Thyroid gland (tissue), 4 donors: ENCODE data around the gene RHOT1.

Experiments
- POLR2A ChIP-seq, 2 donors: fragments of 450-650 bp; IDR thresholded peaks; one replicate each; pipeline ENCODE4 v1.6.1; 2017; ENCODE audit warnings: antibody characterized with exemption in 2 of 2, mild to moderate bottlenecking in 2 of 2, moderate library complexity in 1 of 2
- TF ChIP-seq, protein P1 (sequence below), 6 experiments: fragments of 200-600 bp in 3 of 6; fragments of 450-650 bp in 3 of 6; sonication (generic) in 3 of 6; IDR thresholded peaks; one replicate each; pipeline ENCODE4 v1.5.1; 2016 to 2019; ENCODE audit warnings: antibody characterized with exemption in 6 of 6, mild to moderate bottlenecking in 2 of 6, inconsistent platforms in 1 of 6, moderate library complexity in 1 of 6

- TF ChIP-seq, protein P1, sequence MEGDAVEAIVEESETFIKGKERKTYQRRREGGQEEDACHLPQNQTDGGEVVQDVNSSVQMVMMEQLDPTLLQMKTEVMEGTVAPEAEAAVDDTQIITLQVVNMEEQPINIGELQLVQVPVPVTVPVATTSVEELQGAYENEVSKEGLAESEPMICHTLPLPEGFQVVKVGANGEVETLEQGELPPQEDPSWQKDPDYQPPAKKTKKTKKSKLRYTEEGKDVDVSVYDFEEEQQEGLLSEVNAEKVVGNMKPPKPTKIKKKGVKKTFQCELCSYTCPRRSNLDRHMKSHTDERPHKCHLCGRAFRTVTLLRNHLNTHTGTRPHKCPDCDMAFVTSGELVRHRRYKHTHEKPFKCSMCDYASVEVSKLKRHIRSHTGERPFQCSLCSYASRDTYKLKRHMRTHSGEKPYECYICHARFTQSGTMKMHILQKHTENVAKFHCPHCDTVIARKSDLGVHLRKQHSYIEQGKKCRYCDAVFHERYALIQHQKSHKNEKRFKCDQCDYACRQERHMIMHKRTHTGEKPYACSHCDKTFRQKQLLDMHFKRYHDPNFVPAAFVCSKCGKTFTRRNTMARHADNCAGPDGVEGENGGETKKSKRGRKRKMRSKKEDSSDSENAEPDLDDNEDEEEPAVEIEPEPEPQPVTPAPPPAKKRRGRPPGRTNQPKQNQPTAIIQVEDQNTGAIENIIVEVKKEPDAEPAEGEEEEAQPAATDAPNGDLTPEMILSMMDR (IDR thresholded peaks at IDR 0.05): no peak
- no peak for TF ChIP-seq POLR2A (IDR thresholded peaks at IDR 0.05)
These were observed 23.5 kb upstream of the RHOT1 start for GRCh38 chr17:32118835-32119234.
